H1 (cell line): Measurements from ENCODE around the gene PRADC1. TPM values are rescaled to one million over a fixed set of nuclear protein-coding genes. Genes with fewer than 3 reads are reported as not detected.

Experiments used
- ASH2L ChIP-seq: fragments of 200-600, 300-600 bp; sonication (generic); IDR thresholded peaks from one replicate; pipeline ENCODE4 v1.7.1; 2017; ENCODE audit warnings: low read length
- BACH1 ChIP-seq: IDR thresholded peaks from 2 replicates; pipeline ENCODE4 v1.6.1; 2012; ENCODE audit warnings: low read length, improper control_type of control experiment
- BCL11A ChIP-seq, 2 experiments: IDR thresholded peaks; one replicate each; pipeline ENCODE4 v1.6.1; 2011; ENCODE audit warnings: low read depth in 2 of 2, low read length in 2 of 2, mild to moderate bottlenecking in 2 of 2
- CREB1 ChIP-seq: IDR thresholded peaks from 2 replicates; pipeline ENCODE4 v1.6.1; 2012; ENCODE audit warnings: inconsistent platforms
- HDAC2 ChIP-seq, 2 experiments: fragments of 300-600 bp in 1 of 2; sonication (generic) in 1 of 2; IDR thresholded peaks; 2 replicates each; pipeline ENCODE4 v1.6.1; 2011 to 2012; ENCODE audit warnings: low read depth in 2 of 2, low read length in 2 of 2, mild to moderate bottlenecking in 2 of 2, moderate library complexity in 2 of 2, borderline replicate concordance in 1 of 2, inconsistent platforms in 1 of 2
- NANOG ChIP-seq: IDR thresholded peaks from 2 replicates; pipeline ENCODE4 v1.6.1; 2011; ENCODE audit warnings: low read length, low read depth, mild to moderate bottlenecking, inconsistent platforms; ENCODE audit not compliant: insufficient read depth, poor library complexity, severe bottlenecking
- RAD21 ChIP-seq, 2 experiments: IDR thresholded peaks in 1 of 2; conservative IDR thresholded peaks in 1 of 2; 2 replicates each; pipeline ENCODE4 v1.6.1; 2011; ENCODE audit warnings: low read depth in 2 of 2, low read length in 2 of 2, improper control_type of control experiment in 1 of 2, inconsistent platforms in 1 of 2, mild to moderate bottlenecking in 1 of 2, moderate library complexity in 1 of 2
- SRF ChIP-seq: IDR thresholded peaks from 2 replicates; pipeline ENCODE4 v1.6.1; 2011; ENCODE audit warnings: mild to moderate bottlenecking, low read depth, low read length, moderate library complexity
- SUZ12 ChIP-seq: fragments of 200-600 bp; sonication (generic); IDR thresholded peaks from 2 replicates; pipeline ENCODE4 v1.6.1; 2012; ENCODE audit warnings: mild to moderate bottlenecking, inconsistent platforms, low read length, moderate library complexity, mixed read lengths
- TBP ChIP-seq: IDR thresholded peaks from 2 replicates; pipeline ENCODE4 v1.6.1; 2011; ENCODE audit warnings: low read depth, low read length, improper control_type of control experiment
- USF2 ChIP-seq: IDR thresholded peaks from 2 replicates; pipeline ENCODE4 v1.6.1; 2011; ENCODE audit warnings: low read length, improper control_type of control experiment
- polyA plus RNA-seq, 7 experiments: library from polyadenylated mRNA; depleted of rRNA in 3 of 7; stranded (reverse) in 5 of 7; unstranded in 2 of 7; fragments of >200 nt in 5 of 7; fragments of 200-250 nt in 2 of 7; gene quantifications; 1 replicate in 5 of 7; 2 replicates in 1 of 7; 4 replicates in 1 of 7; pipeline versions ENCODE4 v1.2.1 to v1.2.3, GENCODE V29; 2011 to 2013; ENCODE audit warnings: missing spikeins in 2 of 7, mixed read lengths in 2 of 7
- total RNA-seq: library from RNA; stranded (reverse); fragmentation: NEBNext Ultra II Directional; extraction: Animal tissue kit (Norgen Biotek cat#: 25700); gene quantifications from 2 replicates; pipeline ENCODE4 v1.2.1, GENCODE V29; 2021

PRADC1 gene
- total and polyA plus RNA-seq, 2 of the 8 experiments (the other 6 are each of a cell fraction or from before 2014, with no cell fraction given) = 8.9 to 13.1 TPM

- TF ChIP-seq USF2 (no peak), NANOG (no peak), CREB1 (no peak), SUZ12 (no peak), HDAC2 (IDR thresholded peaks at IDR 0.05; ENCODE audit: borderline replicate concordance in 1 of 2, low read depth in 2 of 2, low read length in 2 of 2) (no peak), ASH2L (no peak), TBP (no peak), RAD21 (IDR thresholded peaks at IDR 0.05 in 1 of 2, conservative IDR thresholded peaks at IDR 0.05 in 1 of 2; ENCODE audit: low read depth in 2 of 2, low read length in 2 of 2) (peak; percentile 71 to 81), BACH1 (no peak), SRF (no peak), BCL11A (IDR thresholded peaks at IDR 0.05; ENCODE audit: low read depth in 2 of 2, low read length in 2 of 2) (no peak)
Observed at GRCh38 chr2:73260338-73260984, 27.4 kb upstream of the PRADC1 start (continued).
